SK-N-SH (cell line): ENCODE results near the gene TSACC. TPM values are rescaled to one million over a fixed set of nuclear protein-coding genes. Genes with fewer than 3 reads are reported as not detected.

Experiments used
- CTCF ChIA-PET: fragments of 300-600, 350-600 bp; formaldehyde crosslinking; extraction: SDS; loops from one replicate; lab custom pipeline; 2021; lab: Yijun Ruan, JAX
- POLR2A ChIA-PET: fragments of 350-600 bp; sonication (Branson Sonifier 250); formaldehyde crosslinking; extraction: SDS; loops from one replicate; lab custom pipeline; 2020; ENCODE audit warnings: antibody characterized with exemption, inconsistent platforms; lab: Yijun Ruan, JAX
- DNase-seq: peaks from one replicate; pipeline ENCODE4 v3.0.0; 2012
- H2AFZ ChIP-seq: fragments of 200-600 bp; sonication (generic); 2 replicates; pipeline ENCODE4 v1.8.1; 2016; ENCODE audit warnings: antibody characterized with exemption, mild to moderate bottlenecking, low read depth
- H3F3A ChIP-seq: fragments of 200-600 bp; sonication (generic); replicated peaks from 2 replicates; pipeline ENCODE3; 2016; ENCODE audit warnings: antibody characterized with exemption, mild to moderate bottlenecking; ENCODE audit not compliant: insufficient read depth
- H3K27ac ChIP-seq, 2 experiments: fragments of 200-500 bp in 1 of 2; fragments of 200-600 bp in 1 of 2; sonication (Bioruptor generic) in 1 of 2; sonication (generic), shearing (Covaris generic) in 1 of 2; 2 replicates each; pipeline versions ENCODE4 v1.5.1 to v1.6.1; 2014 to 2016; ENCODE audit warnings: low read depth in 2 of 2, inconsistent platforms in 1 of 2, low read length in 1 of 2, mild to moderate bottlenecking in 1 of 2, mixed read lengths in 1 of 2
- H3K27me3 ChIP-seq: fragments of 200-600 bp; sonication (generic), shearing (Covaris generic); 2 replicates; pipeline ENCODE4 v1.6.1; 2016; ENCODE audit warnings: mixed run types; ENCODE audit not compliant: insufficient read depth
- H3K36me3 ChIP-seq, 2 experiments: fragments of 200-500 bp in 1 of 2; fragments of 200-600 bp in 1 of 2; sonication (Bioruptor generic) in 1 of 2; sonication (generic) in 1 of 2; replicated peaks in 1 of 2; 2 replicates each; pipeline versions ENCODE3 to v1.5.1; 2014 to 2016; ENCODE audit warnings: low read length in 1 of 2, mild to moderate bottlenecking in 1 of 2; ENCODE audit not compliant: insufficient read depth in 2 of 2, control insufficient read depth in 1 of 2
- H3K4me1 ChIP-seq, 2 experiments: fragments of 200-500 bp in 1 of 2; fragments of 200-600 bp in 1 of 2; sonication (Bioruptor generic) in 1 of 2; sonication (generic), shearing (Covaris generic) in 1 of 2; 2 replicates each; pipeline versions ENCODE4 v1.5.1 to v1.6.1; 2014 to 2016; ENCODE audit warnings: low read depth in 1 of 2, low read length in 1 of 2, mixed run types in 1 of 2; ENCODE audit not compliant: insufficient read depth in 2 of 2, control insufficient read depth in 1 of 2
- H3K4me2 ChIP-seq: fragments of 200-600 bp; sonication (generic), shearing (Covaris generic); 2 replicates; pipeline ENCODE4 v1.6.1; 2017; ENCODE audit warnings: mixed run types
- H3K4me3 ChIP-seq, 2 experiments: fragments of 200-500 bp in 1 of 2; fragments of 200-600 bp in 1 of 2; sonication (Bioruptor generic) in 1 of 2; sonication (generic), shearing (Covaris generic) in 1 of 2; 2 replicates each; pipeline versions ENCODE4 v1.5.1 to v1.8.1; 2014 to 2016; ENCODE audit warnings: low read depth in 2 of 2, inconsistent platforms in 1 of 2, low read length in 1 of 2, mild to moderate bottlenecking in 1 of 2, mixed read lengths in 1 of 2, moderate library complexity in 1 of 2
- H3K79me2 ChIP-seq: fragments of 200-600 bp; sonication (generic); 2 replicates; pipeline ENCODE4 v1.8.1; 2017; ENCODE audit warnings: mild to moderate bottlenecking; ENCODE audit not compliant: insufficient read depth
- H3K9ac ChIP-seq: fragments of 200-600 bp; sonication (generic); 2 replicates; pipeline ENCODE4 v1.6.1; 2017; ENCODE audit warnings: mixed run types
- H3K9me2 ChIP-seq: fragments of 200-600 bp; sonication (generic); 2 replicates; pipeline ENCODE4 v1.6.1; 2017; ENCODE audit warnings: mixed run types
- H3K9me3 ChIP-seq: fragments of 200-600 bp; sonication (generic); 2 replicates; pipeline ENCODE4 v1.6.1; 2017; ENCODE audit warnings: mixed run types, mild to moderate bottlenecking, moderate library complexity
- H4K20me1 ChIP-seq: fragments of 200-600 bp; sonication (generic); 2 replicates; pipeline ENCODE4 v1.6.1; 2017; ENCODE audit warnings: mild to moderate bottlenecking, mixed run types; ENCODE audit not compliant: insufficient read depth
- CHD2 ChIP-seq: fragments of 150-350 bp; IDR thresholded peaks from 2 replicates; pipeline ENCODE4 v1.6.1; 2018; ENCODE audit warnings: low read length; ENCODE audit not compliant: partially characterized antibody
- FOXJ3 ChIP-seq: sonication (generic); formaldehyde crosslinking; IDR thresholded peaks from 2 replicates; pipeline ENCODE4 v1.5.1; 2020; ENCODE audit warnings: mild to moderate bottlenecking, missing genetic modification reagents
- FOXM1 ChIP-seq: IDR thresholded peaks from 2 replicates; pipeline ENCODE4 v1.4.0; 2012; ENCODE audit warnings: low read depth, mild to moderate bottlenecking
- GABPA ChIP-seq: IDR thresholded peaks from 2 replicates; pipeline ENCODE4 v1.4.0; 2012; ENCODE audit warnings: low read depth, mild to moderate bottlenecking
- IRF3 ChIP-seq: fragments of 150-350 bp; IDR thresholded peaks from 2 replicates; pipeline ENCODE4 v1.6.1; 2016; ENCODE audit warnings: mild to moderate bottlenecking, low read depth, low read length
- MEF2A ChIP-seq: IDR thresholded peaks from 2 replicates; pipeline ENCODE4 v1.4.0; 2012; ENCODE audit warnings: low read depth, borderline replicate concordance
- PBX3 ChIP-seq: IDR thresholded peaks from 2 replicates; pipeline ENCODE4; 2012
- POLR2AphosphoS5 ChIP-seq: IDR thresholded peaks from 2 replicates; pipeline ENCODE4 v1.6.1; 2012; ENCODE audit warnings: low read depth, low read length
- RAD21 ChIP-seq: IDR thresholded peaks from 2 replicates; pipeline ENCODE4 v1.6.1; 2012; ENCODE audit warnings: mild to moderate bottlenecking, low read length
- RFX5 ChIP-seq: IDR thresholded peaks from 2 replicates; pipeline ENCODE4 v1.6.1; 2012; ENCODE audit warnings: mild to moderate bottlenecking, improper control_type of control experiment, low read length
- SMC3 ChIP-seq: IDR thresholded peaks from 2 replicates; pipeline ENCODE4 v1.6.1; 2012; ENCODE audit warnings: low read depth, low read length, improper control_type of control experiment
- TEAD4 ChIP-seq: IDR thresholded peaks from 2 replicates; pipeline ENCODE4 v1.4.0; 2012; ENCODE audit warnings: mild to moderate bottlenecking, borderline replicate concordance; ENCODE audit not compliant: insufficient read depth
- ZBTB33 ChIP-seq: IDR thresholded peaks from 2 replicates; pipeline ENCODE4 v1.4.0; 2012; ENCODE audit warnings: low read depth, borderline replicate concordance
- polyA plus RNA-seq, 3 experiments: library from polyadenylated mRNA; depleted of rRNA; stranded (reverse); fragments of >200 nt; gene quantifications; 2 replicates each; pipeline ENCODE4 v1.2.3, GENCODE V29; 2012

TSACC gene
- polyA plus RNA-seq, 1 of the 3 experiments (the other 2 are of a cell fraction): 1.5 TPM

- TF ChIP-seq ZBTB33 (no peak), RFX5 (no peak; the same call in 1 of the 2 replicates), TEAD4 (no peak), GABPA (peak; percentile 67), IRF3 (peak; percentile 95), CHD2 (peak; percentile 93), SMC3 (no peak), RAD21 (no peak), PBX3 (peak; percentile 100), MEF2A (no peak)
These were observed at the start of gene TSACC, which contains the start of gene CCT3 (continued) for GRCh38 chr1:156338180-156338976.

GRCh38 chr1:156289857-156290256, 48.5 kb upstream of the TSACC start:
- peaks cover 6% of the 10 kb centered on the region; the same call in 1 of the 2 replicates for H3K79me2 ChIP-seq

More at GRCh38 chr1:156289857-156290256, 48.5 kb upstream of the TSACC start:
- Histone ChIP-seq H4K20me1 (no peaks in the 10 kb centered on the region), H2AFZ (no peak overlapping the region), H3K27ac (no peak overlapping the region), H3K27me3 (no peaks in the 10 kb centered on the region), H3K4me2 (no peak overlapping the region), H3F3A (peaks cover 11% of the 10 kb centered on the region), H3K4me1 (peaks cover 4 to 7% of the 10 kb centered on the region in 2 experiments; a peak in 1 of 4 replicates), H3K9ac (no peak overlapping the region), H3K4me3 (no peak overlapping the region), H3K9me2 (no peaks in the 10 kb centered on the region), H3K36me3 (peaks cover 14 to 22% of the 10 kb centered on the region in 2 experiments), H3K9me3 (no peaks in the 10 kb centered on the region)
- TF ChIP-seq GABPA (no peak), POLR2AphosphoS5 (no peak), FOXJ3 (CRISPR knock-in tag) (no peak), FOXM1 (no peak), PBX3 (no peak)
- DNase-seq: no peak
- ChIA-PET CTCF (interaction anchor here (1.2 kb wide), 1 partner anchor 96 kb away, joined by 3 read pairs; no protein-coding TSS in a partner anchor), POLR2A (interaction anchor here (0.7 to 1.5 kb wide), 2 partner anchors 39 to 53 kb away, joined by 3 read pairs; no protein-coding TSS in a partner anchor)
